Measurements from ENCODE around the gene LACC1. TPM values are rescaled to one million over a fixed set of nuclear protein-coding genes. Genes with fewer than 3 reads are reported as not detected.

The LACC1 gene
- total RNA-seq, 1 donor from 2014 or later = 2.9 TPM

DNA sequence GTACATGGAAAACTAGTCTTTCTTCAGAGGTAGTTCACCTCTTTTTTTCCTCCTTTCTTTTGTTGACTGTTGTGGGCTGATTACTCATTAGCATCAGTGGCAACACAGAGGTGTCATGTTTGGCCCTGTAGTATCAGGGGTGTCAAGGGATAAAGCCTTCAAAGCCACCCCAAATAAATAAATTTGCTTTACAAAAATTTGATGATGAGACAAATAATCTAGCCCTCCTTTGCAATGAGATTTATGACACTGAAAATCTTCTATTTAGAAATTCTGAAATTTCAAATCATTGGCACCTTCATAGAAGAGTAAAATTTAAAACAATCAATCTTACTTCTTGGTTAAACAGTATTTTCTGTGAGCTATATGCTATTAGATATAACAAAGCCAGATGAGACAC, 1.9 kb downstream of the LACC1 start:
- H3K4me3 Mint-ChIP-seq (ENCODE audit: low read depth) = peak overlapping the region; percentile 6

DNA sequence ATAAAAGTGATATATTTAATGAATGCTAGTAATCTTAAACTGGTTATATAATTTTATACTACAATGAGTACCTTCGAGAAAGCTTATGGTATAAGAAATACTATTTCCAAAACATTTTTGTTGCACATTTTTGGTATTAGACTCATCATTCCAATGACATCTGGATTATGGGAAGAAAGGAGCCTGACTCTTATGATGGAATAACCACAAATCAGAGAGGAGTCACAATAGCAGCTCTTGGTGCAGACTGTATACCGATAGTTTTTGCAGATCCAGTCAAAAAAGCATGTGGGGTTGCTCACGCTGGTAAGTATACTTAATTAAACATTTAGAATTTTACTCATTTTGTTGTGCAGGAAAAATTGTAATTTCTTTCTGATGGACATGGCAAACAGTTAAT, 3.9 kb downstream of the LACC1 start:
- H3K27ac Mint-ChIP-seq = no peak overlapping the region
- peaks cover 2% of the 10 kb centered on the region for H3K36me3 Mint-ChIP-seq (ENCODE audit: insufficient read depth)
- no peak overlapping the region for H3K4me3 Mint-ChIP-seq (ENCODE audit: low read depth)
- peaks cover 11% of the 10 kb centered on the region for H3K4me1 Mint-ChIP-seq (ENCODE audit: low read depth)
- H3K27me3 Mint-ChIP-seq = peaks cover 18% of the 10 kb centered on the region
- TF ChIP-seq, protein P1, sequence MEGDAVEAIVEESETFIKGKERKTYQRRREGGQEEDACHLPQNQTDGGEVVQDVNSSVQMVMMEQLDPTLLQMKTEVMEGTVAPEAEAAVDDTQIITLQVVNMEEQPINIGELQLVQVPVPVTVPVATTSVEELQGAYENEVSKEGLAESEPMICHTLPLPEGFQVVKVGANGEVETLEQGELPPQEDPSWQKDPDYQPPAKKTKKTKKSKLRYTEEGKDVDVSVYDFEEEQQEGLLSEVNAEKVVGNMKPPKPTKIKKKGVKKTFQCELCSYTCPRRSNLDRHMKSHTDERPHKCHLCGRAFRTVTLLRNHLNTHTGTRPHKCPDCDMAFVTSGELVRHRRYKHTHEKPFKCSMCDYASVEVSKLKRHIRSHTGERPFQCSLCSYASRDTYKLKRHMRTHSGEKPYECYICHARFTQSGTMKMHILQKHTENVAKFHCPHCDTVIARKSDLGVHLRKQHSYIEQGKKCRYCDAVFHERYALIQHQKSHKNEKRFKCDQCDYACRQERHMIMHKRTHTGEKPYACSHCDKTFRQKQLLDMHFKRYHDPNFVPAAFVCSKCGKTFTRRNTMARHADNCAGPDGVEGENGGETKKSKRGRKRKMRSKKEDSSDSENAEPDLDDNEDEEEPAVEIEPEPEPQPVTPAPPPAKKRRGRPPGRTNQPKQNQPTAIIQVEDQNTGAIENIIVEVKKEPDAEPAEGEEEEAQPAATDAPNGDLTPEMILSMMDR (IDR thresholded peaks at IDR 0.05; ENCODE audit: unreplicated experiment) = no peak
- H3K9me3 Mint-ChIP-seq (ENCODE audit: low read depth) = no peaks in the 10 kb centered on the region
- no peak for DNase-seq (ENCODE audit: low spot score, unreplicated experiment)

More for the DNA sequence above, 1.9 kb downstream of the LACC1 start:
- Mint-ChIP-seq H3K4me1 (ENCODE audit: low read depth) (peaks cover 18% of the 10 kb centered on the region), H3K27me3 (peaks cover 18% of the 10 kb centered on the region), H3K36me3 (ENCODE audit: insufficient read depth) (peaks cover 2% of the 10 kb centered on the region), H3K27ac (no peak overlapping the region), H3K9me3 (ENCODE audit: low read depth) (no peaks in the 10 kb centered on the region)
- no peak for DNase-seq (ENCODE audit: low spot score, unreplicated experiment)
- TF ChIP-seq, protein P1 (IDR thresholded peaks at IDR 0.05; ENCODE audit: unreplicated experiment) = no peak

DNA sequence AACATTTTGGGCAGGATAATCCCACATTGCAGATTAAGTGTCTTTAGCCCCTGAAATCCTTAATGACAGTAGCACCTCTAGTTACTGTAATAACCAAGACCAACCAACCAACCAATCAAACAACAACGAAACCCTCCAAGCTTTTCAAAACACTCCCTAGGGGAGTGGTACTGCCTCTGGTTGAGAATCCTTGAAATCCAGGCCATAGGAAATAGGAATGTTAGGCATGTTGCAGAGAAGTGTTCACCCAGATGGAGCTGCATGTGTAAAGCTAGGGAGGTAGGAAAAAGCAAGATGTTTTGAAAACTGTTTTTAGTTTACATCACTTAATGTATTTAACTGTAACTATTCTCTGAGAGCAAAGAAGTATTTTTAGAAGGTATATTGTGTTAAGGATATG, 4.5 kb downstream of the LACC1 start:
- no peaks in the 10 kb centered on the region for H3K9me3 Mint-ChIP-seq (ENCODE audit: low read depth)
- TF ChIP-seq, protein P1 (IDR thresholded peaks at IDR 0.05; ENCODE audit: unreplicated experiment) = no peak
- peaks cover 9% of the 10 kb centered on the region for H3K4me1 Mint-ChIP-seq (ENCODE audit: low read depth)
- H3K4me3 Mint-ChIP-seq (ENCODE audit: low read depth) = no peak overlapping the region
- H3K27me3 Mint-ChIP-seq = peaks cover 18% of the 10 kb centered on the region
- H3K36me3 Mint-ChIP-seq (ENCODE audit: insufficient read depth) = peaks cover 2% of the 10 kb centered on the region
- no peak overlapping the region for H3K27ac Mint-ChIP-seq
- DNase-seq (ENCODE audit: low spot score, unreplicated experiment) = no peak

DNA sequence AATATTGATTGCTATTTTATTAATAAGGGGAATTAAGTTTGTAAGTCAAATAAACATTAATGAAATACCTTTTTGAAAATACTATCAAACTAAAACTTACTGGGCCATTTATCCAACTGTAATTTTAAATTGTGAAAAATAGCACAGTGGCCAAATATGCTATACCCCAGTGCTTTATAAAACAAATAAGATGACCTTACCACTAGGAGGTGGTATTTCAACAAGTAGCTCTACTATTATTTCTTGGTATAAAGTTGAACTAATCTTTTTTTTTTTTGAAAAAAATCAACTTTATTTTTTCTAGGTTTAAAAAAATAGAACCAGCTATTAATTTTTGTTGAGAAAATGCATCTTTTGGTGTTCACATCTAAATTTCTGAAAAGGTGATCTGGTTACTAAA, 14.7 kb downstream of the LACC1 start:
- TF ChIP-seq, protein P1 (IDR thresholded peaks at IDR 0.05; ENCODE audit: unreplicated experiment) = peak; percentile 47
- DNase-seq (ENCODE audit: low spot score, unreplicated experiment) = no peak
- Mint-ChIP-seq H3K27ac (no peak overlapping the region), H3K36me3 (ENCODE audit: insufficient read depth) (no peaks in the 10 kb centered on the region), H3K4me1 (ENCODE audit: low read depth) (no peaks in the 10 kb centered on the region), H3K9me3 (ENCODE audit: low read depth) (peaks cover 7% of the 10 kb centered on the region), H3K4me3 (ENCODE audit: low read depth) (no peak overlapping the region), H3K27me3 (no peaks in the 10 kb centered on the region)

DNA sequence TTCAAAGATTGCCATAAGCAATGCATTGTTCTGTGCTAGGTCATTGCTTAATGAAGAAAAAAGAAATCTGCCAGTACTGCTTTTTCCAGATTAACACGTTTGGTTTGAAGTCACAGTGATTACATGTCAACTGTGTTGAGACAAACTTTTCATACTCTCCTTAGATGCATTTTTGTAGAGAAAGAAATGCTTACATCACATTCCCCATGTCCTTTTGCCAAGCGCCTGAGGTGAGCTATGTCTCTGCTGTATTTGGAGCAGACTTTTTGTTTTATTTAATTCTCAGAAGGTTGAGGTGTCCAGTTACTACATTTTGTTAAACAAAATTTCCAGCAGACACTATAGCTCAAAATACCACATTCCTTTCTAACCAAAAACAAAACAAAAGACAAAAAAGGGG, 16.2 kb downstream of the LACC1 start:
- Mint-ChIP-seq H3K4me3 (ENCODE audit: low read depth) (no peak overlapping the region), H3K9me3 (ENCODE audit: low read depth) (peaks cover 7% of the 10 kb centered on the region), H3K27ac (no peak overlapping the region), H3K4me1 (ENCODE audit: low read depth) (no peaks in the 10 kb centered on the region), H3K36me3 (ENCODE audit: insufficient read depth) (no peaks in the 10 kb centered on the region), H3K27me3 (no peaks in the 10 kb centered on the region)
- no peak for DNase-seq (ENCODE audit: low spot score, unreplicated experiment)
- TF ChIP-seq, protein P1 (IDR thresholded peaks at IDR 0.05; ENCODE audit: unreplicated experiment) = no peak
